ENCODE results near the gene LPIN1.

Gene LPIN1

GRCh38 chr2:11870584-11870983, 124.2 kb downstream of the LPIN1 start:
- no peak for DNase-seq

- no peak for DNase-seq
Observed at GRCh38 chr2:11871421-11871820, 125.0 kb downstream of the LPIN1 start.

GRCh38 chr2:11872247-11872947, 126.0 kb downstream of the LPIN1 start:
- no peak for DNase-seq

- DNase-seq = no peak
Observed at GRCh38 chr2:11872948-11873269, 126.5 kb downstream of the LPIN1 start.

- DNase-seq = no peak
Observed at GRCh38 chr2:11873356-11874154, 127.1 kb downstream of the LPIN1 start.

GRCh38 chr2:11874861-11875260, 128.4 kb downstream of the LPIN1 start:
- DNase-seq = no peak

- DNase-seq = no peak
Observed at GRCh38 chr2:11875481-11875880, 129.0 kb downstream of the LPIN1 start.

GRCh38 chr2:11876436-11876835, 130.0 kb downstream of the LPIN1 start:
- no peak for DNase-seq

- no peak for DNase-seq
Observed at GRCh38 chr2:11876889-11877288, 130.5 kb downstream of the LPIN1 start.
